ENCODE data around the gene MBD3L4. TPM values are rescaled to one million over a fixed set of nuclear protein-coding genes. Genes with fewer than 3 reads are reported as not detected.

MBD3L4 gene
- total and polyA plus RNA-seq, 9 donors: not detected

GRCh38 chr19:7006135-7006704 is 33.8 kb downstream of the MBD3L4 start:
- Histone ChIP-seq H3K27me3 (no peaks in the 10 kb centered on the region), H3K4me1 (ENCODE audit: insufficient read depth) (no peaks in the 10 kb centered on the region), H3K27ac (no peak overlapping the region), H3K4me3 (no peak overlapping the region), H3K9me3 (no peaks in the 10 kb centered on the region), H3K36me3 (no peaks in the 10 kb centered on the region)
- intact Hi-C loops (cut with DNase I): no loop called here
- DNase-seq: no peak
- no peak for TF ChIP-seq EP300 (IDR thresholded peaks at IDR 0.05)
- no peak for TF ChIP-seq CTCF (IDR thresholded peaks at IDR 0.05)
- TF ChIP-seq POLR2A (IDR thresholded peaks at IDR 0.05): no peak
- 71 to 81% (median 80%) methylated on average over 11 of the region's 11 CpGs for WGBS, 3 donors

GRCh38 chr19:7004313-7004931 is 35.6 kb downstream of the MBD3L4 start:
- 49 to 87% (median 85%) methylated on average over 18 of the region's 18 CpGs for WGBS, 3 donors
- no peak for DNase-seq
- intact Hi-C loops (cut with DNase I): no loop called here
- no peaks in the 10 kb centered on the region for H3K9me3 ChIP-seq
- TF ChIP-seq CTCF (IDR thresholded peaks at IDR 0.05): peak in 1 of 3 donors; percentile 37
- no peak for TF ChIP-seq POLR2A (IDR thresholded peaks at IDR 0.05)
- no peak for TF ChIP-seq EP300 (IDR thresholded peaks at IDR 0.05)
- H3K4me3 ChIP-seq: no peak overlapping the region
- no peaks in the 10 kb centered on the region for H3K27me3 ChIP-seq
- H3K4me1 ChIP-seq (ENCODE audit: insufficient read depth): no peaks in the 10 kb centered on the region
- H3K27ac ChIP-seq: no peak overlapping the region
- H3K36me3 ChIP-seq: no peaks in the 10 kb centered on the region

- Histone ChIP-seq H3K4me3 (no peak overlapping the region), H3K27me3 (no peaks in the 10 kb centered on the region), H3K36me3 (no peaks in the 10 kb centered on the region), H3K9me3 (no peaks in the 10 kb centered on the region), H3K4me1 (ENCODE audit: insufficient read depth) (no peaks in the 10 kb centered on the region), H3K27ac (no peak overlapping the region)
- no peak for DNase-seq
- intact Hi-C loops (cut with DNase I): no loop called here
- 58 to 70% (median 66%) methylated on average over 1 of the region's 1 CpG for WGBS, 3 donors
- TF ChIP-seq EP300 (IDR thresholded peaks at IDR 0.05) (no peak), CTCF (IDR thresholded peaks at IDR 0.05) (no peak), POLR2A (IDR thresholded peaks at IDR 0.05) (no peak)
These were observed 39.2 kb downstream of the MBD3L4 start for GRCh38 chr19:7000816-7001215.

- Histone ChIP-seq H3K9me3 (no peaks in the 10 kb centered on the region), H3K27ac (no peak overlapping the region), H3K4me1 (ENCODE audit: insufficient read depth) (no peaks in the 10 kb centered on the region), H3K36me3 (no peaks in the 10 kb centered on the region), H3K27me3 (no peaks in the 10 kb centered on the region), H3K4me3 (no peak overlapping the region)
- intact Hi-C loops (cut with DNase I): no loop called here
- WGBS, 3 donors: 58 to 68% (median 61%) methylated on average over 3 of the region's 3 CpGs
- TF ChIP-seq POLR2A (IDR thresholded peaks at IDR 0.05): no peak
- no peak for TF ChIP-seq EP300 (IDR thresholded peaks at IDR 0.05)
- TF ChIP-seq CTCF (IDR thresholded peaks at IDR 0.05): no peak
- no peak for DNase-seq
These were observed 39.6 kb downstream of the MBD3L4 start for GRCh38 chr19:7000333-7000732.
